Trophoblast cell (in vitro differentiated cells and primary cell): Measurements from ENCODE around the gene ZNF335.
"Not testable (repeated sequence)": the region's sequence is repeated elsewhere in the genome, so short reads cannot be mapped to it uniquely, and the experiment has no call there.

Experiments
- DNase-seq, 2 donors: peaks; one replicate each; pipeline ENCODE4 v3.0.0-alpha.2; 2016
- H2AFZ ChIP-seq: 2 replicates; pipeline ENCODE4 v1.6.1; 2013; ENCODE audit warnings: low read length, moderate library complexity, mild to moderate bottlenecking; ENCODE audit not compliant: insufficient read depth, poor library complexity
- H2AK5ac ChIP-seq: 2 replicates; pipeline ENCODE4 v1.6.1; 2013; ENCODE audit warnings: mild to moderate bottlenecking, low read length
- H2BK120ac ChIP-seq: 2 replicates; pipeline ENCODE4 v1.6.1; 2013; ENCODE audit warnings: low read length, mild to moderate bottlenecking, moderate library complexity; ENCODE audit not compliant: insufficient read depth, poor library complexity
- H2BK12ac ChIP-seq: 2 replicates; pipeline ENCODE4 v1.6.1; 2013; ENCODE audit warnings: mild to moderate bottlenecking, low read length, moderate library complexity
- H2BK5ac ChIP-seq: 2 replicates; pipeline ENCODE4 v1.6.1; 2013; ENCODE audit warnings: low read length, low read depth, moderate library complexity, mild to moderate bottlenecking; ENCODE audit not compliant: poor library complexity
- H3K14ac ChIP-seq: 2 replicates; pipeline ENCODE4 v1.6.1; 2013; ENCODE audit warnings: mild to moderate bottlenecking, low read length
- H3K18ac ChIP-seq: 2 replicates; pipeline ENCODE4 v1.6.1; 2013; ENCODE audit warnings: mild to moderate bottlenecking, low read length
- H3K23ac ChIP-seq: 2 replicates; pipeline ENCODE4 v1.6.1; 2013; ENCODE audit warnings: low read length
- H3K27ac ChIP-seq: 2 replicates; pipeline ENCODE4 v1.5.1; 2013; ENCODE audit warnings: low read depth, mild to moderate bottlenecking, inconsistent platforms, low read length, moderate library complexity
- H3K27me3 ChIP-seq: 2 replicates; pipeline ENCODE4 v1.6.1; 2013; ENCODE audit warnings: inconsistent platforms, mild to moderate bottlenecking, low read length, moderate library complexity; ENCODE audit not compliant: insufficient read depth
- H3K36me3 ChIP-seq, 2 experiments: 1 replicate in 1 of 2; 2 replicates in 1 of 2; pipeline ENCODE4 v1.6.1; 2013; ENCODE audit warnings: low read length in 2 of 2, mild to moderate bottlenecking in 2 of 2, moderate library complexity in 1 of 2; ENCODE audit not compliant: insufficient read depth in 2 of 2, control insufficient read depth in 1 of 2
- H3K4ac ChIP-seq: 2 replicates; pipeline ENCODE4 v1.6.1; 2013; ENCODE audit warnings: low read depth, mild to moderate bottlenecking, low read length, moderate library complexity
- H3K4me1 ChIP-seq, 2 experiments: 1 replicate in 1 of 2; 2 replicates in 1 of 2; pipeline ENCODE4 v1.6.1; 2013; ENCODE audit warnings: low read length in 2 of 2, mild to moderate bottlenecking in 2 of 2, moderate library complexity in 1 of 2; ENCODE audit not compliant: insufficient read depth in 2 of 2, control insufficient read depth in 1 of 2
- H3K4me2 ChIP-seq: 2 replicates; pipeline ENCODE4 v1.6.1; 2013; ENCODE audit warnings: inconsistent platforms, mild to moderate bottlenecking, low read length, moderate library complexity
- H3K4me3 ChIP-seq: 2 replicates; pipeline ENCODE4 v1.5.1; 2013; ENCODE audit warnings: mild to moderate bottlenecking, low read depth, low read length, inconsistent platforms
- H3K79me1 ChIP-seq: one replicate; pipeline ENCODE4 v1.6.1; 2013; ENCODE audit warnings: low read length
- H3K79me2 ChIP-seq: 2 replicates; pipeline ENCODE4 v1.6.1; 2013; ENCODE audit warnings: low read length, mild to moderate bottlenecking; ENCODE audit not compliant: control insufficient read depth, insufficient read depth, poor library complexity
- H3K9ac ChIP-seq: 2 replicates; pipeline ENCODE4 v1.6.1; 2013; ENCODE audit warnings: mild to moderate bottlenecking, low read length
- H3K9me3 ChIP-seq: 2 replicates; pipeline ENCODE4 v1.6.1; 2013; ENCODE audit warnings: low read depth, mild to moderate bottlenecking, control low read depth, inconsistent platforms, low read length; ENCODE audit not compliant: insufficient read depth
- H4K12ac ChIP-seq: 2 replicates; pipeline ENCODE4 v1.6.1; 2013; ENCODE audit warnings: low read depth, mild to moderate bottlenecking, low read length, moderate library complexity
- H4K8ac ChIP-seq: 2 replicates; pipeline ENCODE4 v1.6.1; 2013; ENCODE audit warnings: low read depth, mild to moderate bottlenecking, low read length, moderate library complexity
- H4K91ac ChIP-seq: one replicate; pipeline ENCODE4 v1.6.1; 2013; ENCODE audit warnings: low read depth, mild to moderate bottlenecking, low read length, moderate library complexity
- WGBS: extraction: QIAGEN DNeasy Blood & Tissue Kit; methylation state at CpG from one replicate; pipeline ENCODE4 v1.1.7; 2013; ENCODE audit warnings: missing lambda C conversion rate; ENCODE audit not compliant: insufficient read length, insufficient coverage; ENCODE audit errors: extremely low coverage; 5-methylcytosine and 5-hydroxymethylcytosine counted together

Gene ZNF335

DNA sequence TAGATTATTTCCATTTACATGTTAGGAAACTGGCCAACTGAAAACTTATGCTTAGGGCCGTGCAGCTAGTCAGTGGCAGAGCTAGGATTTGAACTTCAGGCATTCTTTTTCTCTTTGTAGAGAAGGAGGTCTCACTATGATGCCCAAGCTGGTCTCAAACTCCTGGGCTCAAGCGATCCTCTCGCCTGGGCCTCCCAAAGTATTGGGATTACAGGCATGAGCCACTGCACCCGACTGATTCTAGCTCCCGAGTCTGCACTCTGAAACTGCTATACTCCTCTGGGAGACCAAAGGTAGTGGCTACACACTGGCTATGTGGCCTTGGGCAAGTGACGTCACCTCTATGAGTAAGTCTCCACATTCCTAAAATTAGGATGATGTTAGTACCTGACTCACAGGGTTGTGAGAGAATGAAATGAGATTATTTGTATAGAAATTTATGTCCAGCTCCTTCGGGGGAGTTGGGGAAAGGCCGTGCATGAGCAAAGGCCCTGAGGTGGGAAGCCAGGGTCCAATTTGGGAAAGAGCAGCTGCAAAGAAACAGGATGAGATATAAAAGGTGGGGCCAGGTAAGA, 66.4 kb downstream of the ZNF335 start:
- no peak overlapping the region for H2BK5ac ChIP-seq
- no peak overlapping the region for H3K14ac ChIP-seq
- H2AK5ac ChIP-seq: no peak overlapping the region
- H3K36me3 ChIP-seq: peaks cover 10 to 15% of the 10 kb centered on the region in 2 experiments
- no peak overlapping the region for H3K4ac ChIP-seq
- H4K8ac ChIP-seq: no peak overlapping the region
- H3K27ac ChIP-seq: no peak overlapping the region
- no peak overlapping the region for H3K4me2 ChIP-seq
- H3K27me3 ChIP-seq: no peaks in the 10 kb centered on the region
- no peaks in the 10 kb centered on the region for H3K79me2 ChIP-seq
- no peak overlapping the region for H4K91ac ChIP-seq
- H2AFZ ChIP-seq: no peak overlapping the region
- no peak overlapping the region for H3K23ac ChIP-seq
- no peak overlapping the region for H3K18ac ChIP-seq
- H2BK12ac ChIP-seq: no peak overlapping the region
- no peaks in the 10 kb centered on the region for H3K79me1 ChIP-seq
- H3K9me3 ChIP-seq: no peaks in the 10 kb centered on the region
- WGBS: no CpG with 5 or more reads among the region's 8 CpGs
- DNase-seq: peak; percentile 91 to 98
- peaks cover 0 to 5% of the 10 kb centered on the region in 2 experiments for H3K4me1 ChIP-seq
- no peak overlapping the region for H3K4me3 ChIP-seq
- no peak overlapping the region for H4K12ac ChIP-seq
- H3K9ac ChIP-seq: no peak overlapping the region
- H2BK120ac ChIP-seq: no peak overlapping the region

DNA sequence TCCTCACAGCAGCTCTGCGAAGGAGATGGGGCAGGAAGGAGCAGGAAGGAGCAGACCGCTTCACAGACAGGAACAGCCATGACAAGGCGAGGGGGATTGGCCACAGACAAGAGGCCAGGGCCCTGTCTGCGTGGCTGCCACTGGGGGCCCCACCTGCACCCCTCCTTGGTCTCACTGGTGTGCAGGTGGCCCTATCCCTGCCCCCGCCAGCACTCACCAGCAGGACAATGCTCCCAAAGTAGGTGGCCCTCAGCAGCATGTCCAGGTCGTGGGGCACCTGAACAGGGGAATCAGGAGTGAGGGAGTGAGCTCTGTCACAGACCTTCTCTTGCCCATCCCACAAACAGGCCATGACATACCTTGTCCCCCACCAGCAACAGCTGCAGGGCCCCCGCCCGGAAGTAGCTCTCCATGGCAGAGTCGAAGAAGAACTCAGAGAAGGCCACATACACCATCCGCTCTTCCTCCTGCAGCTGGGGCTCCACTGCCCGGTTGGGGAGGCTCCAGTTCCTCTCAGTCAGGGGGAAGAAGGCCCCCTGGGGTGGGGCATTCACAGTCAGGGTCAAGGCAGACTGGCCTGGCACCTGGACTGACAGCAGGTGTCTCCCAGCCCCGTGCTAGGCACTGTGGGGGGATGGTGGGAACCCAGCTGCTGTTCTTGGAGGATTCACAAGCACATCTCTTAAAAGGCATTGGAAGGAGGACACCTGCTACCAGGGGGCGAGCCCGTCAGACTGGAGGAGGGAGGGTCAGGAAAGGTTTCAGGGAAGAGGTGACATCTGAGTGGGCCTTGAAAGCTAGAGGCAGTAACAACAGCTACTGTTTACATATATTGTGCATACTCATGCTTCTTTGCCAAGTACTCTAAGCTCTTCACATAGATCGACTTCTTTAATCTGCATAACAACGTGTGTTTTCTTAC, 67.2 kb downstream of the ZNF335 start:
- H2AFZ ChIP-seq: no peak overlapping the region
- no peak overlapping the region for H4K91ac ChIP-seq
- H2BK12ac ChIP-seq: no peak overlapping the region
- H3K4me2 ChIP-seq: no peak overlapping the region
- no peak overlapping the region for H3K4ac ChIP-seq
- no peaks in the 10 kb centered on the region for H3K9me3 ChIP-seq
- H3K27me3 ChIP-seq: no peaks in the 10 kb centered on the region
- no peak overlapping the region for H2BK120ac ChIP-seq
- H3K4me3 ChIP-seq: no peak overlapping the region
- peaks cover 12 to 15% of the 10 kb centered on the region in 2 experiments for H3K36me3 ChIP-seq
- H4K12ac ChIP-seq: no peak overlapping the region
- H3K23ac ChIP-seq: no peak overlapping the region
- H3K9ac ChIP-seq: no peak overlapping the region
- H3K14ac ChIP-seq: no peak overlapping the region
- H4K8ac ChIP-seq: no peak overlapping the region
- no peak overlapping the region for H3K18ac ChIP-seq
- no peaks in the 10 kb centered on the region for H3K79me2 ChIP-seq
- no CpG with 5 or more reads among the region's 16 CpGs for WGBS
- no peak overlapping the region for H2AK5ac ChIP-seq
- H3K4me1 ChIP-seq: peaks cover 0 to 5% of the 10 kb centered on the region in 2 experiments
- no peak overlapping the region for H3K27ac ChIP-seq
- H2BK5ac ChIP-seq: no peak overlapping the region
- H3K79me1 ChIP-seq: no peaks in the 10 kb centered on the region
- DNase-seq: no peak

DNA sequence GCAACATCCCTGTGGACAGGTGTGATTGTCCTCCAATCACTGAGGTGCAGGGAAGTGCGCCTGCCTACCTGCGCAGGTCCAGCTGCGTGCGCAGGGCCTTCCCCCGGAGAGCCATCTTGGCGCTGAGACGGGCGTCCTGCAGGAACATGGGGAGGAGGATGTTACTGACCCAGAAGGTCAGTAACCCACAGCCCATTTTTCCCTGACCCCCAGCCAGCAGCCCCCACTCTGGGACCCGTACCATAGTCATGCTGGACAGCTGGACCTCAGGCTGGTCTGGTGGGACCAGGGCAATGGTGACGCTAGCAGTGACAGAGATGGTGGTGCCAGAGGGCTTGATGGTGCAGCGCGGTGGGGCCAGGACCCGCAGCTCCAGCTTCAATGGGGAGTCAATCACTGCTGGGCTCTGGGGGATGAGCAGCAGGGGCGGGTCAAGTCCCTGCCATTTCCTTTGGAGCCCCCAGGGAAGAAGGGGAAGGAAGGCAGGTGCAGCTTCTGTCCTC, 69.8 kb downstream of the ZNF335 start:
- H3K23ac ChIP-seq: no peak overlapping the region
- no peak overlapping the region for H3K4me2 ChIP-seq
- no peak overlapping the region for H3K4me3 ChIP-seq
- peaks cover 29 to 30% of the 10 kb centered on the region in 2 experiments for H3K36me3 ChIP-seq
- H2BK5ac ChIP-seq: no peak overlapping the region
- peaks cover 2% of the 10 kb centered on the region for H3K9me3 ChIP-seq
- no peak overlapping the region for H2AFZ ChIP-seq
- H4K12ac ChIP-seq: no peak overlapping the region
- H3K27ac ChIP-seq: no peak overlapping the region
- no peaks in the 10 kb centered on the region for H3K79me1 ChIP-seq
- H3K4ac ChIP-seq: no peak overlapping the region
- H2BK12ac ChIP-seq: no peak overlapping the region
- no peak overlapping the region for H3K18ac ChIP-seq
- H3K14ac ChIP-seq: no peak overlapping the region
- H3K4me1 ChIP-seq: peaks cover 0 to 5% of the 10 kb centered on the region in 2 experiments
- H2AK5ac ChIP-seq: no peak overlapping the region
- H4K91ac ChIP-seq: no peak overlapping the region
- no peaks in the 10 kb centered on the region for H3K27me3 ChIP-seq
- no CpG with 5 or more reads among the region's 14 CpGs for WGBS
- H3K9ac ChIP-seq: no peak overlapping the region
- H3K79me2 ChIP-seq: no peaks in the 10 kb centered on the region
- no peak overlapping the region for H4K8ac ChIP-seq
- H2BK120ac ChIP-seq: no peak overlapping the region
- peak in 1 of 2 donors; percentile 19 for DNase-seq

DNA sequence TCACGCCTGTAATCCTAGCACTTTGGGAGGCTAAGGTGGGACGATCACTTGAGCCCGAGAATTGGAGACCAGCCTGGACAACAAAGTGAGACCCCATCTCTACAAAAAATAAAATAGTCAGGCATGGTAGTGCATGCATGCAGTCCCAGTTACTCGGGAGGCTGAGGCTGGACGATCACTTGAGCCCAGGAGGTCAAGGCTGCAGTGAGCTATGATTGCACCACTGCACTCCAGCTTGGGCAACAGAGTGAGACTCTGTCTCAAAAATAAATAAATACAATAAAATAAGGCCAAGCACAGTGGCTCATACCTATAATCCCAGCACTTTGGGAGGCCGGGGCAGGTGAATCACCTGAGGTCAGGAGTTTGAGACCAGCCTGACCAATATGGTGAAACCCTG, 70.7 kb downstream of the ZNF335 start:
- not testable (repeated sequence) for H3K9ac ChIP-seq

More for the DNA sequence above, 70.7 kb downstream of the ZNF335 start:
- H3K79me2 ChIP-seq, H3K27ac ChIP-seq, H3K79me1 ChIP-seq, H2BK5ac ChIP-seq, H3K27me3 ChIP-seq, H2BK12ac ChIP-seq, H4K8ac ChIP-seq, H4K91ac ChIP-seq, H3K23ac ChIP-seq, H3K4me2 ChIP-seq, H3K18ac ChIP-seq, DNase-seq, H2BK120ac ChIP-seq, H3K9me3 ChIP-seq, H3K14ac ChIP-seq, H4K12ac ChIP-seq, H3K4me1 ChIP-seq, H3K4ac ChIP-seq, H3K4me3 ChIP-seq, H2AFZ ChIP-seq, H2AK5ac ChIP-seq: not testable (repeated sequence)
- no CpG with 5 or more reads among the region's 6 CpGs for WGBS
- peaks cover 35 to 36% of the 10 kb centered on the region in 2 experiments for H3K36me3 ChIP-seq
